Esophagus muscularis mucosa (tissue), 4 donors: ENCODE measurements around the gene ANKRD60. TPM values are rescaled to one million over a fixed set of nuclear protein-coding genes. Genes with fewer than 3 reads are reported as not detected.

Source experiments
- DNase-seq: peaks from one replicate; pipeline ENCODE4 v3.0.0-alpha.2; 2017; ENCODE audit errors: extremely low spot score
- H3K27ac ChIP-seq, 4 donors: fragments of 200-600 bp; sonication (generic); replicated peaks in 1 of 4; 1 replicate in 3 of 4; 2 replicates in 1 of 4; pipeline ENCODE4 v1.5.1; 2016 to 2019; ENCODE audit warnings: mild to moderate bottlenecking in 1 of 4
- H3K27me3 ChIP-seq, 4 donors: fragments of 200-600 bp; sonication (generic); one replicate each; pipeline versions ENCODE4 v1.5.1 to v1.6.0; 2016 to 2019
- H3K36me3 ChIP-seq, 4 donors: fragments of 200-600 bp; sonication (generic); one replicate each; pipeline ENCODE4 v1.5.1; 2016 to 2019
- H3K4me1 ChIP-seq, 4 donors: fragments of 200-600 bp; sonication (generic); one replicate each; pipeline ENCODE4 v1.5.1; 2016 to 2019
- H3K4me3 ChIP-seq, 4 donors: fragments of 200-600 bp; sonication (generic); 1 replicate in 2 of 4; 2 replicates in 2 of 4; pipeline ENCODE4 v1.5.1; 2016 to 2019; ENCODE audit warnings: mild to moderate bottlenecking in 4 of 4, moderate library complexity in 1 of 4
- H3K9me3 ChIP-seq, 4 donors: fragments of 200-600 bp; sonication (generic); 1 replicate in 3 of 4; 2 replicates in 1 of 4; pipeline ENCODE4 v1.5.1; 2016 to 2019
- CTCF ChIP-seq, 3 experiments: fragments of 200-600 bp in 2 of 3; fragments of 450-650 bp in 1 of 3; sonication (generic) in 2 of 3; IDR thresholded peaks; one replicate each; pipeline ENCODE4 v1.5.1; 2017 to 2019; ENCODE audit warnings: antibody characterized with exemption in 3 of 3, mild to moderate bottlenecking in 2 of 3, moderate library complexity in 1 of 3
- EP300 ChIP-seq: sonication (generic); formaldehyde crosslinking; IDR thresholded peaks from one replicate; pipeline ENCODE4 v1.6.1; 2017; ENCODE audit warnings: antibody characterized with exemption
- POLR2A ChIP-seq: fragments of 450-650 bp; IDR thresholded peaks from one replicate; pipeline ENCODE4 v1.6.1; 2017; ENCODE audit warnings: antibody characterized with exemption, moderate library complexity, mild to moderate bottlenecking, low read depth
- POLR2AphosphoS5 ChIP-seq, 2 donors: sonication (generic); formaldehyde crosslinking; IDR thresholded peaks; one replicate each; pipeline ENCODE4 v1.6.1; 2017; ENCODE audit warnings: antibody characterized with exemption in 2 of 2
- WGBS: methylation state at CpG from one replicate; pipeline ENCODE4 v1.1.5; 2018; 5-methylcytosine and 5-hydroxymethylcytosine counted together
- intact Hi-C: fragments of 100-400 bp; cut with DNase I; formaldehyde crosslinking; loops from one replicate; pipeline ENCODE4 v1.15.1; 2023
- total RNA-seq, 4 donors: library from RNA; depleted of rRNA; stranded (reverse); fragments of >200 nt; gene quantifications; one replicate each; pipeline versions ENCODE4 v1.1.0 to v1.2.1, GENCODE V29; 2016

Gene ANKRD60
- total RNA-seq, 4 donors from 2014 or later: not detected

GRCh38 chr20:58245181-58245891, 16.9 kb upstream of the ANKRD60 start:
- intact Hi-C loops: no loop called here
- Histone ChIP-seq H3K27me3 (no peaks in the 10 kb centered on the region), H3K4me1 (no peaks in the 10 kb centered on the region), H3K36me3 (peaks cover 27 to 73% (median 64%) of the 10 kb centered on the region in 4 donors), H3K9me3 (no peaks in the 10 kb centered on the region), H3K4me3 (no peak overlapping the region), H3K27ac (no peak overlapping the region)
- 87% methylated on average over 10 of the region's 10 CpGs for WGBS
- no peak for TF ChIP-seq EP300
- peak; percentile 55 for DNase-seq

- H3K4me1 ChIP-seq: no peaks in the 10 kb centered on the region
- no peaks in the 10 kb centered on the region for H3K9me3 ChIP-seq
- TF ChIP-seq EP300 (no peak), POLR2A (no peak)
- no peak for DNase-seq
- H3K36me3 ChIP-seq: peaks cover 25 to 73% (median 61%) of the 10 kb centered on the region in 4 donors
- intact Hi-C loops: no loop called here
- 86% methylated on average over 7 of the region's 7 CpGs for WGBS
- H3K4me3 ChIP-seq: no peak overlapping the region
- H3K27ac ChIP-seq: no peak overlapping the region
- H3K27me3 ChIP-seq: no peaks in the 10 kb centered on the region
These were observed 16.1 kb upstream of the ANKRD60 start for GRCh38 chr20:58244517-58245030.

GRCh38 chr20:58243653-58244410, 15.4 kb upstream of the ANKRD60 start:
- Histone ChIP-seq H3K4me3 (no peak overlapping the region), H3K36me3 (peaks cover 30 to 79% (median 68%) of the 10 kb centered on the region in 4 donors), H3K9me3 (no peaks in the 10 kb centered on the region), H3K27ac (no peak overlapping the region), H3K4me1 (no peaks in the 10 kb centered on the region), H3K27me3 (no peaks in the 10 kb centered on the region)
- no peak for DNase-seq
- intact Hi-C loops: no loop called here
- 87% methylated on average over 9 of the region's 9 CpGs for WGBS
- TF ChIP-seq CTCF (IDR thresholded peaks at IDR 0.05): no peak
- TF ChIP-seq EP300: no peak
- no peak for TF ChIP-seq POLR2A
- TF ChIP-seq POLR2AphosphoS5 (IDR thresholded peaks at IDR 0.05): no peak

- H3K36me3 ChIP-seq: peaks cover 30 to 78% (median 68%) of the 10 kb centered on the region in 4 donors
- H3K27me3 ChIP-seq: no peaks in the 10 kb centered on the region
- no peak overlapping the region for H3K27ac ChIP-seq
- H3K4me1 ChIP-seq: no peaks in the 10 kb centered on the region
- H3K4me3 ChIP-seq: no peak overlapping the region
- intact Hi-C loops: no loop called here
- no peak for TF ChIP-seq EP300
- no peak for TF ChIP-seq POLR2A
- no peak for TF ChIP-seq POLR2AphosphoS5 (IDR thresholded peaks at IDR 0.05)
- no peak for TF ChIP-seq CTCF (IDR thresholded peaks at IDR 0.05)
- DNase-seq: no peak
- H3K9me3 ChIP-seq: no peaks in the 10 kb centered on the region
- 98% methylated on average over 5 of the region's 5 CpGs for WGBS
These were observed 14.4 kb upstream of the ANKRD60 start for GRCh38 chr20:58242824-58243223.

GRCh38 chr20:58241766-58242465, 13.5 kb upstream of the ANKRD60 start:
- H3K27me3 ChIP-seq: no peaks in the 10 kb centered on the region
- TF ChIP-seq POLR2A (no peak), CTCF (IDR thresholded peaks at IDR 0.05) (no peak), EP300 (no peak)
- no peaks in the 10 kb centered on the region for H3K9me3 ChIP-seq
- H3K4me3 ChIP-seq: no peak overlapping the region
- peaks cover 25 to 69% (median 59%) of the 10 kb centered on the region in 4 donors for H3K36me3 ChIP-seq
- peaks cover 0 to 6% (median 3%) of the 10 kb centered on the region in 4 donors for H3K4me1 ChIP-seq
- intact Hi-C loops: no loop called here
- peak; percentile 91 for DNase-seq
- H3K27ac ChIP-seq: no peak overlapping the region
- 88% methylated on average over 4 of the region's 6 CpGs for WGBS
